ENCODE measurements around the gene GAS2L1.

The GAS2L1 gene

GRCh38 chr22:29336751-29337490, 30.5 kb downstream of the GAS2L1 start:
- no peak overlapping the region for H3K4me3 ChIP-seq (replicated peaks; ENCODE audit: low read depth, low read length)
- DNase-seq (ENCODE audit: extremely low read depth, low read depth): no peak
- TF ChIP-seq CTCF (IDR thresholded peaks at IDR 0.05; ENCODE audit: low read depth, low read length, missing control alignments): no peak

GRCh38 chr22:29337631-29338284, 31.3 kb downstream of the GAS2L1 start:
- no peak overlapping the region for H3K4me3 ChIP-seq (replicated peaks; ENCODE audit: low read depth, low read length)
- no peak for DNase-seq (ENCODE audit: extremely low read depth, low read depth)
- no peak for TF ChIP-seq CTCF (IDR thresholded peaks at IDR 0.05; ENCODE audit: low read depth, low read length, missing control alignments)

- H3K4me3 ChIP-seq (replicated peaks; ENCODE audit: low read depth, low read length): no peak overlapping the region
- no peak for TF ChIP-seq CTCF (IDR thresholded peaks at IDR 0.05; ENCODE audit: low read depth, low read length, missing control alignments)
- no peak for DNase-seq (ENCODE audit: extremely low read depth, low read depth)
These were observed 31.9 kb downstream of the GAS2L1 start for GRCh38 chr22:29338398-29338797.

- TF ChIP-seq CTCF (IDR thresholded peaks at IDR 0.05; ENCODE audit: low read depth, low read length, missing control alignments): no peak
- no peak for DNase-seq (ENCODE audit: extremely low read depth, low read depth)
- H3K4me3 ChIP-seq (replicated peaks; ENCODE audit: low read depth, low read length): no peak overlapping the region
These were observed 33.2 kb downstream of the GAS2L1 start for GRCh38 chr22:29339381-29340235.

GRCh38 chr22:29340566-29340965, 34.1 kb downstream of the GAS2L1 start:
- TF ChIP-seq CTCF (IDR thresholded peaks at IDR 0.05; ENCODE audit: low read depth, low read length, missing control alignments): no peak
- H3K4me3 ChIP-seq (replicated peaks; ENCODE audit: low read depth, low read length): no peak overlapping the region
- DNase-seq (ENCODE audit: extremely low read depth, low read depth): no peak

GRCh38 chr22:29341056-29341848, 34.8 kb downstream of the GAS2L1 start:
- no peak overlapping the region for H3K4me3 ChIP-seq (replicated peaks; ENCODE audit: low read depth, low read length)
- TF ChIP-seq CTCF (IDR thresholded peaks at IDR 0.05; ENCODE audit: low read depth, low read length, missing control alignments): no peak
- DNase-seq (ENCODE audit: extremely low read depth, low read depth): no peak
